ENCODE data around the gene KRT7.

GRCh38 chr12:52263761-52264434 lies 30.9 kb downstream of the KRT7 start:
- TF ChIP-seq POLR2AphosphoS5 (IDR thresholded peaks at IDR 0.05; ENCODE audit: borderline replicate concordance, low read depth, low read length) (no peak), EZH2 (IDR thresholded peaks at IDR 0.05) (no peak), FOXP2 (optimal IDR thresholded peaks at IDR 0.05; ENCODE audit: control extremely low read depth, extremely low read length, insufficient read depth) (no peak)
